D721Med (cell line): ENCODE measurements around the gene COPRS.

ENCODE experiments used
- DNase-seq: peaks from one replicate; pipeline ENCODE4 v3.0.0; 2011; ENCODE audit warnings: low spot score; ENCODE audit not compliant: insufficient read length
- FAIRE-seq: peaks from 2 replicates; lab custom pipeline; 2011; peaks lifted over from hg19 to GRCh38; lab: Jason Lieb, UNC
- TF ChIP-seq, protein P1 (sequence below): IDR thresholded peaks from 2 replicates; pipeline ENCODE4 v1.5.1; 2012; ENCODE audit warnings: mild to moderate bottlenecking, control low read depth; ENCODE audit not compliant: insufficient read depth; ENCODE audit errors: missing control alignments

The COPRS gene

DNA sequence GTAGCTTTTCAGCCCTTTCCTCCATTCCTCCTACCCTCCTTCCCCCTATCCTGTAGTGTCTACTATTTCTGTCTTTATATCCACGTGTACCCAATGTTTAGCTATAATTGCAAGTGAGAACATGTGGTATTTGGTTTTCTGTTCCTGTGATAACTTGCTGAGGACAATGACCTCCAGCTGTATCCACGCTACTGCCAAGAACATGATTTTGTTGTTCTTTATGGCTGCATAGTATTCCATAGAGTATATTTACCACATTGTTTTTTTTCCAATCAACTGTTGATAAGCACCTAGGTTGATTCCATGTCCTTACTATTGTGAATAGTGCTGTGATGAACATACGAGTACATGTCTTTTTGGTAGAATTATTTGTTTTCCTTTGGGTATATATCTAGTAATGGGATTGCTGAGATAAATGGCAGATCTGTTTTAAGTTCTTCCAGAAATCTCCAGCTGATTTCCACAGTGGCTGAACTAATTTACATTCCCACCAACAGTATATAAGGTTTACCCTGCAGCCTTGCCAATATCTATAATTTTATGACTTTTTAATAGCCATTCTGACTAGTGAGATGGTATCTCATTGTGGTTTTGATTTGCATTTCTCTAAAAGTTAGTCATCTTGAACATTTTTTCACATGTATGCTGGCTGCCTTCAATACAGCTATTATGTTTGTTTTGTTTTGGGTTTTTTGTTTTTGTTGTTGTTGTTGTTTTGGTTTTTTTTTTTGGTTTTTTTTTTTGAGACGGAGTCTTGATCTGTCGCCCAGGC is 10.9 kb upstream of the COPRS start:
- TF ChIP-seq, protein P1, sequence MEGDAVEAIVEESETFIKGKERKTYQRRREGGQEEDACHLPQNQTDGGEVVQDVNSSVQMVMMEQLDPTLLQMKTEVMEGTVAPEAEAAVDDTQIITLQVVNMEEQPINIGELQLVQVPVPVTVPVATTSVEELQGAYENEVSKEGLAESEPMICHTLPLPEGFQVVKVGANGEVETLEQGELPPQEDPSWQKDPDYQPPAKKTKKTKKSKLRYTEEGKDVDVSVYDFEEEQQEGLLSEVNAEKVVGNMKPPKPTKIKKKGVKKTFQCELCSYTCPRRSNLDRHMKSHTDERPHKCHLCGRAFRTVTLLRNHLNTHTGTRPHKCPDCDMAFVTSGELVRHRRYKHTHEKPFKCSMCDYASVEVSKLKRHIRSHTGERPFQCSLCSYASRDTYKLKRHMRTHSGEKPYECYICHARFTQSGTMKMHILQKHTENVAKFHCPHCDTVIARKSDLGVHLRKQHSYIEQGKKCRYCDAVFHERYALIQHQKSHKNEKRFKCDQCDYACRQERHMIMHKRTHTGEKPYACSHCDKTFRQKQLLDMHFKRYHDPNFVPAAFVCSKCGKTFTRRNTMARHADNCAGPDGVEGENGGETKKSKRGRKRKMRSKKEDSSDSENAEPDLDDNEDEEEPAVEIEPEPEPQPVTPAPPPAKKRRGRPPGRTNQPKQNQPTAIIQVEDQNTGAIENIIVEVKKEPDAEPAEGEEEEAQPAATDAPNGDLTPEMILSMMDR = no peak
- DNase-seq (no peak), FAIRE-seq (no peak)

DNA sequence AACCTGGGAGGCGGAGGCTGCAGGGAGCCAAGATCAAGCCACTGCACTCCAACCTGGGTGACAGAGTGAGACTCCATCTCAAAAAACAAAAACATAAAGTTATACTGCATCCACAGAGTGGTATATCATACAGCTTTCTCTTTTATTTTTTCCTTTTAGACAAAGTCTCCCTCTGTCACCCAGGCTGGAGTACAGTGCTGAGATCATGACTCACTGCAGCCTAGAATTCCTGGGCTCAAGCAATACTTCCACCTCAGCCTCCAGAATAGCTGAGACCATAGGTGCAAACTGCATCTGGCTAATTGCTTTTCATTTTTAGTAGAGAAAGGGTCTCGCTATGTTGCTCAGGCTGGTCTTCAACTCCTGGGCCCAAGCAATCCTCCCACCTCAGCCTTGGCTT is 10.0 kb upstream of the COPRS start:
- TF ChIP-seq, protein P1 = no peak
- no peak for FAIRE-seq
- DNase-seq = no peak

DNA sequence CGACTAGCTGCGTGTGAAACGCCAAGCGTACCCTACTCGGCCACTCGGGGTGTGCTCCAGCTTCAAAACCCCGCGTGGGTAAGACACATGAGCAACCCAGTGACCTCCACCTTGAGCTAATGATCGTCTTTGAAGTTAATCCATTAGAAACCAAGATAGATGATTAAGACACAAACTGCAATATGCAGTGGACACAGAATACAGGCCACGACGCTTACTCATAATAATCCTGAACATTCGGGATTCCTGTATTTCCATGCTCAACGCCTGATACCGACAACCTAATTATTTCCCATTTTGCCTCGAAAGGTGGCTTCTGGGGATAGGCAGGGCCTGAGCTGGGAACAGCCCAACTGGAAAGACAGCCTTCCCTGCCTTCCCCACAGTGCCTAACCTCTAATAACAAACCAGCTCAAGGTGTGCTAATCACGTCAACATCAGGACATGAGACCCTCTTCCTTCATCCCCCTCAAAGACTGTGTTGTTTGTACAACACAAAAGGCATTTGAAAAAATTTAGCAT is 504 bp upstream of the COPRS start:
- FAIRE-seq = no peak
- TF ChIP-seq, protein P1 = no peak
- DNase-seq = no peak

DNA sequence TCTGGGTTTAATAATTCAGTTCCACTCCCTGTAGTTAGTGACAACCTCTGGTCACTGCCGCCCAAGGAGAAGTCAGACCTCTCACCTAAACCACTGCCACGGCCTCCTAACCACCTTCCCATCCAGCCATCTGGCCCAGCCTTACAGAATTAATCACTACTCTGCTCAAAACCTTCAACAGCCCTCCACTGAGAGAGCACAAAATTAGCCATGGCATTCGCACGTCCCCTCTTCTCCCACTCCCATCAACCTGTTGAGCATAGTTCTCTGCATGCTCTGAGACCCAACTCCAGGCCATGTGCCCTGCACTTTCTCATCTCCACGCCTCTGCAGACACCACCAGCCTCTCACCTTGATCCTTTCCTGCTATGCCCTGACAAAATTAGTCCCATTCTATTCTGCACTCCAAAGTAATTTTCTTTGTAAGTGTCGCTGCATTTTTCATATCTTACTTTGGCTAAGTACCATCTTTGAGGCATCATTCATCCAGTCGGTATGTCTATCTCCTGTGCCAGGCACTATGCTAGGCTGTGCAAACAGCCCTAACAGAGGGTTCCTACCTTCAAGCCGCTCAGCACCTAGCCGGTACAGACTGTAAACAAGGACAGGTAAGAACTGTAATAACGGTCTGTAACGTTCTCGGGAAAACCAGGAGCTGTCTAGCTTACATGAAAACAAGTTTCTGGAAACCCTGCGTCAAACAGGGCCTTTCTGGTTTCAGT is 963 bp downstream of the COPRS start:
- DNase-seq (no peak), FAIRE-seq (no peak)
- TF ChIP-seq, protein P1 = no peak

DNA sequence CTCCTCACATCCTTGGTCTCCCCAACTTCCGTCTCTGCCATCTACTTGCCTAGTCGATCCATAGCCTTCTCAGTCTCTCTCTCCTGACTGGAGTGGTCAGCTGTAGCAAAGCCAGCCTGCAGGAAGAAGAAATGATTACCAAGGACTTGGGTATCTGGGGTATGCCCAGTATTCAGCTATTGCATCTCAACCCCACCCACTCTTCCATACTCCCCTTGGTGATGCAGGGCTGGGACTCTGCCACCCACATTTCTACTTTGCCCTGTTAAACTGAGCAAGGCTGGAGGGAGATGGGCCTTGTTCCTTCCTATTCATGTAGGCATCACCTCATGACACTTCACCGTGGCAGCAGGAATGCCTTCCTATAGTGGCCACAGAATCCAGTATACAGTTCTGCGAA is 2.3 kb downstream of the COPRS start:
- DNase-seq (no peak), FAIRE-seq (no peak)
- TF ChIP-seq, protein P1 = no peak

DNA sequence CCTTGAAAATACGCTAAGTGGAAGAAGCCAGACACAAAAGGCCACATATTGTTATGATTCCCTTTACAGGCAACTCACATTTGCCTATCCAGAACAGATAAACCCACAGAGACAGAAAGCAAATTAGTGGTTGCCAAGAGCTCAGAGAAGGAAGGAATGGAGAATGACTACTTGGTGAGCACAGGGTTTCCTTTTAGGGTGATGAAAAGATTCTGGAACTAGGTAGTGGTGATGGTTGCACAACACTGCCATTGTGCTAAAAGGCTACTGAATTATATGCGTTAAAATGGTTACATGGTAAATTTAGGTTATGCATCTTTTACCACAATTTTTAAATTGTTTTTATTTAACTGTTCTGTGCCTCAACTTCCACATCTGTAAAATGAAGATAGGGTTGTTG is 4.4 kb downstream of the COPRS start:
- TF ChIP-seq, protein P1 = no peak
- DNase-seq = no peak
- no peak for FAIRE-seq
